ENCODE data around the gene TSPOAP1.

Gene TSPOAP1

GRCh38 chr17:58275417-58275816, 53.2 kb downstream of the TSPOAP1 start:
- ATAC-seq (no peak), DNase-seq (no peak)

DNA sequence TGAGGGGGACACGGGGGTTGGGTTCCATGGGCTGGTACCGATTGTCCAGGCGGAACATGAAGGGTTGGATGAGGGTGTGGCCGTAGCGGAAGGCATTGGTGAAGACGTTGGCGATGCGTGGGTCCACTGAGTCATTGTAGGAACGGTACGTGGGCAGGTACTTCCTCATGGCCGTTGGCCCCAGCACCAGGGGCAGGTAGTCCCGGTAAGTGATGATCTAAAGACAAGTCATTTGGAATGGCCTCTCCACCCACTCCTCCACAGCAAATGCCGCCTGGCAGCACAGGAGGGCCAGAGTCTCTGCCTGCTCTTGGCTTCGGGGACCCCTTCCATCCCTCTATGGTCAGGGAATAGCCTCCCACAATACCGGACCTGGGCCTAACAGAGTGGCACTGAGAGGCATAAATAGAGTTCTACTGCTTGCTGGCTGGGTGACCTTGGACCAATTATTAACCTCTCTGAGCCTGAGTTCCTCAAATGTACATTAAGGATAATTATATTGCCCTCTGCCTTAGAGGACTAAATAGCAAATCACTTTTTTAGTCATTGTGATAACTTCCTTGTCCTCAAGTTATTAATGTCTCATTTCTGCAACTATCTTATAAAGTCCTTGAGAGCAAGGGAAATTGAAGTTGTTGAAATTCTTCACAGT, 55.0 kb downstream of the TSPOAP1 start:
- ATAC-seq (no peak), DNase-seq (no peak)

DNA sequence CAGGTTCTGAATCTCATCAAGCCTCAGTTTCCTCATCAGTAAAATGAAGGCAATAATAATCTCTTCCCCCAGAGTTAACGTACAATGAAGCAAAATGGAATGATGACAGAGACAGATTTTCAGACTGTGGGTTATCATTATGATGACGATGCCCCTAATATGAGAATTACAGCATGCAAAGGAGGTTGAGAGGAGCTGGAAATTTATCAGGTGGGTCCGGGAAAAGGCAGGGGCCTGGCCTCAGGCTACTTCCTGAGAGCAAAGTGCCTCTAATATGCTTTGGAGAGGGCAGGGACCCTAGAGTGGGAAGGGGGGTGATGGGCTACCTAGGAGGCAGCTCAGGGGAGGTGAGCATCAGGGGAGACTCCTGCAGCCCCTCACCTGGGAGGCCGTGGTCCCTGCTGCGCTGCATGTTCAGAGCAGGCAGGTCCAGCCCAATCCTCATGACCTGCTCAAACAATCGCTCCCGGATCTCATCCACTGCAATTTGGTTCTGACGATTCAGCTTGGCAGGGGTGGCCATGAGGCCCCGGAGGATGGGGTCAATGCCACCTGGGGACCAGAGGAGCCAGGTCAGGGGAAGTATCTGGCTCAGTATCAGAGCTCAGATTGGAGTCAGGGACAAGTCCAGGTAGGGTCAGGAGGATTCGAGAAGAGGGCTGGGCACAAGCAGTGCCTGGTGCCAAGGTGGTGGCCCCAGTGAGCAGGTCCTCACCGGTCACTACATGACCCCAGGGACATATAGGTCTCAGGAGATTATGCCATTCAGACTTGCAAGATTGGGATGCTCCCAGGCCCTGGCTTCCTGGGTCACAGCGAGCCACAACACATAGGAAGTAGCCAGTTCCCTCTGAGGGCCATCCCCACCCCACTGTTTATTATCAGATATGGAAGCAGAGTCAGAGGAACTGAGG, 56.0 kb downstream of the TSPOAP1 start:
- no peak for ATAC-seq
- no peak for DNase-seq

- DNase-seq: no peak
- ATAC-seq: no peak
These were observed 57.2 kb downstream of the TSPOAP1 start for GRCh38 chr17:58271216-58271931.

GRCh38 chr17:58270476-58271215, 57.9 kb downstream of the TSPOAP1 start:
- ATAC-seq (no peak), DNase-seq (no peak)

GRCh38 chr17:58269557-58270291, 58.9 kb downstream of the TSPOAP1 start:
- DNase-seq (no peak), ATAC-seq (no peak)

DNA sequence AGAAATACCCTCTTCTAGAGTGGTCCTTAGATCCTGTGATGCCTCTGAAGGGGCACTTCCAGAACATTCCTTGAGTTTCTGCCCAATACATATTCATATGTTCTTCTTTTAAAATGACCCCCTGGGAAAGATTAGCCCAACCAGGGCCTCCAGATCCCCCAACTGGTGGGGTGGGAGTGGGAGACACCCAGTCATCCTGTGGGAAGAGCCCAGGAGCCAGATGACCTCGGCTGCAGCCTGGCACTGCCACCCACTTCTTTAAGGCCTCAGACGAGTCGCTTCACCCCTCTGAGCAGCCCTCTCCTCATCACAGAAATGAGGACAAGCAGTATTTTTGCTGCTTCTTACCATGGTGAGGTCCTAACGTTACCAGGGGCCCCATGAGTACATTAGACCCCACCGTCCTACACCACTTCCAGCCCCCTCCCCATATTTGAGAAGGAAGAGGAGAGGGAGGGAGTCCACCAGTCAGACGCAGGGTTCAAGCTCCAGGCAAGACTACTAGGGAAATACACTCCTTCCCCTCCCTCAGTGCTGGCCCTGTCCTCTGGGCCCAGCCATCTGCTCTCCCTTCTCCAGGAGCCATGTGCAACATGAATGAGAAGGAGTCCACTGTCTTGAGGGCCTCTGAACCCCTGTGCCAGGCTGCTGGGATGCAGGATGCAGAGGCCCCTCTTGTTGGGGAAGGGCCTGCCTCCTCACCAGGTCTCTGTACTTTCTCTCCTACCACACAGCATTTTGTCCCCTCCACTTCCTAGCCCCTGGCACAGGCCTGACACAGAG, 59.6 kb downstream of the TSPOAP1 start:
- ATAC-seq (no peak), DNase-seq (no peak)

- DNase-seq (no peak), ATAC-seq (no peak)
These were observed 60.3 kb downstream of the TSPOAP1 start for GRCh38 chr17:58268326-58268725.

- ATAC-seq (no peak), DNase-seq (no peak)
These were observed 61.0 kb downstream of the TSPOAP1 start for GRCh38 chr17:58267347-58268324.

DNA sequence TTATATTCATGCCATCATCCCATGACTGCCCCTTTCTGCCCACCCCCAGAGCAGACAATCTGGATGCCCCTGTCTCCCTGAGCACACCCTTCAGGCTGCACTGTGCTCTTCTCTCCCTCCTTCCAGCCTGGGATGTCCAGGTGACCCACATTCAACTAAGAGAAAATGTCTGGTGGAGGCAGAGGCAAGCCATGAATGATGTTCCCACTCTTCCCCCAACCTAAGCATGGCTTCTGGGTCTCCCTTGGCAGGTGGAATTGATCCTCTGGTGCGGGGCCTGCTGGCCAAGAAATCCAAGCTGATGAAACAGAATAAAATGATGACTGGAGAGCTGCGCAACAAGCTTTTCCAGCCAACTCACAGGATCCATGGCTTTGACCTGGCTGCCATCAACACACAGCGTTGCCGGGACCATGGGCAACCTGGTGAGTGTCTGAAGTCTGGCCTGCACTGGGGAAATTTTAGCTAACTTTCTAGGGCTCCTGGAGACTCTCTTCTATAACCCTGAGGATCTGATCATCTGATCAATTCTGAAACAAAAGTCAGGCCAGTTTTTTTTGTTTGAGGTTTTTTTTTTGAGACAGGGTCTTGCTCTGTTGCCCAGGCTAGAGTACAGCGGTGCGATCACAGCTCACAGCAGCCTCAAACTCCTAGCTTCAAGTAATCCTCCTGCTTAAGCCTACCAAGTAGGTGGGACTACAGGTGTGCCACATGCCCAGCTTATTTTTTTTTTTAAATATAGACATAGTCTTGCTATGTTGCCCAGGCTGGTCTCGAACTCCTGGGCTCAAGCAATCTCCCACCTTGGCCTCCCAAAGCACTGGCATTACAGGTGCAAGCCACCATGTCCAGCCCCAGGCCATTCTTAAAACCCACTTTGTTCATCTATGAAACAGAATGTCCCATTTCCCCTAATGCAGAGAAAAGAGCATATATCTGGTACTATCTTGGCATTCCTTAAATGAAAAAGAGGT, 62.4 kb downstream of the TSPOAP1 start:
- ATAC-seq: no peak

DNA sequence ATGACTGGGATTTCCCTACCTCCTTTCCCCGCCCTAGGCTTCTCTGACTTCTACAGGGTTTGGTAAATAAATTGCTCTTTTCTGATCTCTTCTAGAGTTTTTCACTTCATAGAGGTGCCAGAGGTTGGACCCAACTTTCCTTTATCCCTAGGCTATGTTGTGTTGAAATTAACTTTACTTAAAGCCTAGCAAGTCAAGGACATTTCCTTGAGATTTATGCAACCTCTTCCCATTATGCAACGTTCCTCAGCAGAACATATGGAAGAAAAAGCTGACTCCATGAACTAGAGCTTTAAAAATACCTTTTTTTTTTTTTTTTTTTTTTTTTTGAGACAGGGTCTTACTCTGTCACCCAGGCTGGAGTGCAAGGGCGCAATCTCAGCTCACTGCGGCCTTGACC, 63.3 kb downstream of the TSPOAP1 start:
- ATAC-seq (no peak), DNase-seq (no peak)

More for the DNA sequence above, 62.4 kb downstream of the TSPOAP1 start:
- no peak for DNase-seq

- no peak for DNase-seq
These were observed 64.0 kb downstream of the TSPOAP1 start for GRCh38 chr17:58264407-58265103.

DNA sequence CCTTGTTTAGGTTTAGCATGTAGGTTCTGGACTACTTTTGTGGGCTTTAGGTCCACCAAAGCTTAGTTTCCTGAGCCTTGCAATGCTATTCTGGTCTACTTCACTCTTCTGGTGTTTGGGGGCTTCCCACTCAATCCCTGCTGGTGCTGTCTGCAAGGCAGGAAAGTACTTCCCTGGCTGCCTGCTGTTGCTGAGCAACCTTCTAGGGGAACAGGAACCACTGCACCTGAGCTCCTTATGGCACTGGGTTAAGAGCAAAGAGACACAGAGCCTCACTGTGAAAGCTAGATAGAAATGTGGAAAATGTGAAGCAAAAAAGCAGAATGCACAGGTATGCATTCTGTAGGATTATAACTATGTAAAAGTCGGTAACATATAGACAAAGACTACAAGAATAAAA, 64.8 kb downstream of the TSPOAP1 start:
- ATAC-seq: no peak
- no peak for DNase-seq

More at GRCh38 chr17:58264407-58265103, 64.0 kb downstream of the TSPOAP1 start:
- no peak for ATAC-seq

- ATAC-seq: no peak
- no peak for DNase-seq
These were observed 66.4 kb downstream of the TSPOAP1 start for GRCh38 chr17:58262149-58262548.

DNA sequence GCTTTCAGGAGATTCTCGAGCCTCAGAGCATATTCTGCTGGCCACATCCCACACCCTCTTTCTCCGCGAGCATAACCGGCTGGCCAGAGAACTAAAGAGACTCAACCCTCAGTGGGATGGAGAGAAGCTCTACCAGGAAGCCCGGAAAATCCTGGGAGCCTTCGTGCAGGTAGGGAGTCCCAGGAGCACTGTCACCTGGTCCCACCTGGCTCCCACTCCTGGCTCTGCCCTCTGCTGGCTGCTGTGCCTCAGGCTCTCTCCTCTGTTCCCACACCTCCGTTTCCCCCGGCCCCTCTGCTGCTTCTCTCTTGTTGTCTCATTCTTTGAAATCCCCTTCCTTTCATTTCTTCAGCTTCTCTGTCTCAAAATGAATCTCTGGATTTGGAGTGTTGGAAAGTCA, 73.8 kb downstream of the TSPOAP1 start:
- no peak for DNase-seq
- ATAC-seq: no peak

DNA sequence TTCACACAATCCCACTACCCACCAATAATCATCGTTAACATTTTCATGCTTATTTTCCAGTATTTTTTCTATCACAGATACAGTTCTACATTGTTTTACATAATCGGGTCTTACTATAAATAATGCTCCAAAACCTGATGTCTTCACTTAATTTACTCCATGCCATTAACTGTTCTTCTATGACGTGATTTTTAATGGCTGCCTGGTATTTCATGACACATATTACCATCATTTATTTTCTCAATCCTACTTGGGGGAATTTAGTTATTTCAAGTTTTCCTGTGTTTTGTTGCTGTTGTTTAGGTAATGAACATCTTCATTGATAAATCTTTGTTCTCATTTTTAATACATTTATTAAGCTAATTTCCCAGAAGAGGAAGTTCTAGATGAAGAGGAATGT, 75.5 kb downstream of the TSPOAP1 start:
- ATAC-seq (no peak), DNase-seq (no peak)

GRCh38 chr17:58252141-58252540, 76.5 kb downstream of the TSPOAP1 start:
- ATAC-seq: no peak
- no peak for DNase-seq

Data from stimulated activated naive CD8-positive, alpha-beta T cell treated with anti-CD3 and anti-CD28 coated beads, Interleukin-15, Interleukin-2, amounts not matched to agents 100 U/mL and 50 U/mL, for 24 hours (primary cell).